GM23248 (cell line): ENCODE results near the gene DHH.

Source experiments
- EZH2 ChIP-seq: fragments of 200-600 bp; sonication (generic); IDR thresholded peaks from 2 replicates; pipeline ENCODE4 v1.6.1; 2018; ENCODE audit warnings: antibody characterized with exemption, mild to moderate bottlenecking; ENCODE audit not compliant: insufficient read depth, poor library complexity, severe bottlenecking
- EZH2phosphoT487 ChIP-seq: fragments of 200-600 bp; sonication (generic); IDR thresholded peaks from 2 replicates; pipeline ENCODE4 v1.6.1; 2018; ENCODE audit warnings: antibody characterized with exemption, moderate library complexity, mild to moderate bottlenecking, low read depth; ENCODE audit not compliant: insufficient read depth

GRCh38 chr12:49054096-49054495 lies 40.5 kb downstream of the DHH start:
- TF ChIP-seq EZH2, result no peak
- TF ChIP-seq EZH2phosphoT487, result no peak
